ENCODE data around the gene HSPA12A. TPM values are rescaled to one million over a fixed set of nuclear protein-coding genes. Genes with fewer than 3 reads are reported as not detected.

HSPA12A gene
- total and polyA plus RNA-seq, 2 of the 13 experiments (the other 11 are each of a cell fraction or from before 2014, with no cell fraction given): 6.4 to 13.6 TPM

- no peaks in the 10 kb centered on the region for H3K36me3 ChIP-seq (replicated peaks in 1 of 2; ENCODE audit: control insufficient read depth in 1 of 2, insufficient read depth in 2 of 2, low read length in 2 of 2)
- H3K9me3 ChIP-seq (ENCODE audit: low read length): no peaks in the 10 kb centered on the region
- DNase-seq (ENCODE audit: low spot score) (no peak), ATAC-seq (no peak), FAIRE-seq (no peak)
- no peak overlapping the region for H3K4me3 ChIP-seq (replicated peaks in 1 of 3; ENCODE audit: insufficient read depth in 1 of 3, low read depth in 2 of 3, low read length in 3 of 3)
- peaks cover 0 to 9% of the 10 kb centered on the region in 2 experiments; a peak in 2 of 5 replicates for H3K27me3 ChIP-seq (ENCODE audit: control insufficient read depth in 1 of 2, insufficient read depth in 2 of 2, low read length in 2 of 2)
- H3K4me1 ChIP-seq (ENCODE audit: insufficient read depth, low read length): peaks cover 49% of the 10 kb centered on the region
- in situ Hi-C loops (cut with HindIII; ENCODE audit: extremely low pct_ligation_motif_present, low pct_unique_long_range_greater_than_20kb) (no loop called here), intact Hi-C loops (cut with micrococcal nuclease; ENCODE audit: unreplicated experiment) (no loop called here)
- no peak overlapping the region for H2AFZ ChIP-seq (ENCODE audit: low read length)
- POLR2A ChIA-PET: no interaction called here
- H3K79me2 ChIP-seq (ENCODE audit: insufficient read depth, low read length): no peaks in the 10 kb centered on the region
- CTCF ChIA-PET (ENCODE audit: low intra/inter-chr PET ratio, low total read pairs): no interaction called here
- no peaks in the 10 kb centered on the region for H4K20me1 ChIP-seq (ENCODE audit: insufficient read depth, low read length)
- WGBS (ENCODE audit: low lambda C conversion rate): 50% methylated on average over 2 of the region's 7 CpGs
- no peak overlapping the region for H3K4me2 ChIP-seq (ENCODE audit: low read depth, low read length)
- no peak overlapping the region for H3K27ac ChIP-seq (ENCODE audit: extremely low read length, insufficient read depth, low read length)
- no peak overlapping the region for H3K9ac ChIP-seq (ENCODE audit: insufficient read depth, low read depth, low read length)
- BruUV-seq (replicated peaks): no TSS peak
- no peak for TF ChIP-seq ZNF737 (CRISPR knock-in tag; IDR thresholded peaks at IDR 0.05; ENCODE audit: borderline replicate concordance)
- TF ChIP-seq ARID5B (CRISPR knock-in tag; IDR thresholded peaks at IDR 0.05): no peak
- TF ChIP-seq ZNF44 (CRISPR knock-in tag; IDR thresholded peaks at IDR 0.05): no peak
- no peak for TF ChIP-seq ZKSCAN5 (CRISPR knock-in tag; IDR thresholded peaks at IDR 0.05)
- TF ChIP-seq ZXDC (CRISPR knock-in tag; IDR thresholded peaks at IDR 0.05): no peak
- TF ChIP-seq ZFP82 (CRISPR knock-in tag; IDR thresholded peaks at IDR 0.05; ENCODE audit: borderline replicate concordance): no peak
- no peak for TF ChIP-seq HNRNPH1 (optimal IDR thresholded peaks at IDR 0.05; ENCODE audit: low read depth, low read length)
- TF ChIP-seq ZNF160 (CRISPR knock-in tag; IDR thresholded peaks at IDR 0.05): no peak
- TF ChIP-seq E2F1 (CRISPR knock-in tag; IDR thresholded peaks at IDR 0.05): no peak
- TF ChIP-seq ZNF841 (CRISPR knock-in tag; IDR thresholded peaks at IDR 0.05; ENCODE audit: borderline replicate concordance): no peak
- TF ChIP-seq SIN3A (IDR thresholded peaks at IDR 0.05; ENCODE audit: borderline replicate concordance, low read depth, low read length): no peak
- TF ChIP-seq TEAD2 (CRISPR knock-in tag; IDR thresholded peaks at IDR 0.05): no peak
These were observed 30.7 kb upstream of the HSPA12A start for GRCh38 chr10:116772909-116773705.
